Caco-2 (cell line): Measurements from ENCODE around the gene ABI2. TPM values are rescaled to one million over a fixed set of nuclear protein-coding genes. Genes with fewer than 3 reads are reported as not detected.

Experiments
- BruUV-seq: library from RNA; stranded (reverse); fragments of 400-500 nt; replicated peaks from 2 replicates; lab custom pipeline; 2021; lab: Mats Ljungman, UMichigan
- CTCF ChIA-PET: fragments of 300-600 bp; sonication (Branson Sonifier 250); formaldehyde crosslinking; loops from one replicate; lab custom pipeline; 2022; ENCODE audit warnings: antibody characterized with exemption; lab: Charles Lee
- POLR2A ChIA-PET: fragments of 300-600 bp; sonication (Branson Sonifier 250); formaldehyde crosslinking; loops from one replicate; lab custom pipeline; 2022; ENCODE audit warnings: antibody characterized with exemption; lab: Charles Lee
- DNase-seq, 2 experiments: peaks; one replicate each; pipeline versions ENCODE4 v3.0.0 to v3.0.0-alpha.2; 2020 to 2022
- H3K27me3 ChIP-seq: replicated peaks from 2 replicates; pipeline ENCODE4 v1.6.0; 2011; ENCODE audit warnings: low read length; ENCODE audit not compliant: control insufficient read depth, insufficient read depth
- H3K36me3 ChIP-seq: 2 replicates; pipeline ENCODE4 v1.5.1; 2011; ENCODE audit warnings: low read length; ENCODE audit not compliant: control insufficient read depth, insufficient read depth
- H3K4me1 ChIP-seq: fragments of 250-450 bp; sonication (Bioruptor Pico); 2 replicates; pipeline ENCODE4 v1.5.1; 2020; ENCODE audit warnings: mild to moderate bottlenecking
- H3K4me3 ChIP-seq: 2 replicates; pipeline ENCODE4 v1.5.1; 2011; ENCODE audit warnings: low read depth, mild to moderate bottlenecking, control low read depth, low read length
- H3K9me3 ChIP-seq: fragments of 250-450 bp; sonication (Bioruptor Pico); 2 replicates; pipeline ENCODE4 v1.5.1; 2020; ENCODE audit warnings: mild to moderate bottlenecking, moderate library complexity
- H3K27ac Mint-ChIP-seq: one replicate; pipeline ENCODE4 v1.8.0; 2022; ENCODE audit warnings: mixed read lengths; ENCODE audit not compliant: unreplicated experiment
- H3K27me3 Mint-ChIP-seq: one replicate; pipeline ENCODE4 v1.8.0; 2022; ENCODE audit warnings: mixed read lengths; ENCODE audit not compliant: insufficient read depth, unreplicated experiment
- H3K36me3 Mint-ChIP-seq: one replicate; pipeline ENCODE4 v1.8.0; 2022; ENCODE audit warnings: mild to moderate bottlenecking, mixed read lengths; ENCODE audit not compliant: insufficient read depth, unreplicated experiment
- H3K4me1 Mint-ChIP-seq: one replicate; pipeline ENCODE4 v1.8.0; 2022; ENCODE audit warnings: low read depth, mixed read lengths; ENCODE audit not compliant: unreplicated experiment
- H3K4me3 Mint-ChIP-seq: one replicate; pipeline ENCODE4 v1.8.0; 2022; ENCODE audit warnings: mild to moderate bottlenecking, moderate library complexity, mixed read lengths; ENCODE audit not compliant: unreplicated experiment
- H3K9me3 Mint-ChIP-seq: one replicate; pipeline ENCODE4 v1.8.0; 2022; ENCODE audit warnings: mixed read lengths; ENCODE audit not compliant: unreplicated experiment
- intact Hi-C: fragments of 100-400 bp; cut with micrococcal nuclease; formaldehyde crosslinking; loops from one replicate; pipeline ENCODE4 v1.10.0; 2022; ENCODE audit not compliant: unreplicated experiment
- total RNA-seq: library from RNA; stranded (reverse); gene quantifications from 2 replicates; pipeline ENCODE4 v1.2.3, GENCODE V29; 2022
- TF ChIP-seq, protein P1 (sequence below), 2 experiments: fragments of 200-600 bp in 1 of 2; IDR thresholded peaks; 1 replicate in 1 of 2; 2 replicates in 1 of 2; pipeline versions ENCODE4 v1.5.1 to v1.8.0; 2011 to 2022; ENCODE audit warnings: antibody characterized with exemption in 1 of 2, control low read depth in 1 of 2, inconsistent platforms in 1 of 2, low read depth in 1 of 2, low read length in 1 of 2, mild to moderate bottlenecking in 1 of 2, moderate library complexity in 1 of 2; ENCODE audit not compliant: insufficient read depth in 1 of 2, severe bottlenecking in 1 of 2, unreplicated experiment in 1 of 2

The ABI2 gene
- total RNA-seq, 1 experiment from 2014 or later = 60.0 TPM

DNA sequence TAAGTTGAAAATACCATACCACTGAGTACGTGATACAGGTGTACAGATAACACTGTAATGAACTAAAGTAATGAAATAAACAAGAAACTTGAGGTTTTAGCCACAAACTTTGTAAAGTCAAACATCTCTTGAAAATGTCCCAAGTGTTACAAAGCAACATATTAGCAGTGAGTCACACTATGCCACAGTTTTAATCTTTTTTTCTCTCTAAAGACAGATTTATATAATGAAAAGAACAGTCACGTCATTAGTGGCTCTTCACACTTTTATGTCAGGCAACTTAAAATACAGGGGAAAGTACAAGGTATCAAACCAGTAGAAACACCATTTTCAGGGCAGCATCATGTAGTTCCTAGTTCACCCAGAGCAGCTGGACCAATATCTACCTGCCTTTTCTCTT is 164.8 kb downstream of the ABI2 start:
- Histone ChIP-seq H3K4me3 (no peak overlapping the region), H3K36me3 (no peaks in the 10 kb centered on the region; the same call in 1 of the 2 replicates), H3K4me1 (peaks cover 3% of the 10 kb centered on the region; the same call in 1 of the 2 replicates), H3K9me3 (no peaks in the 10 kb centered on the region), H3K27me3 (no peaks in the 10 kb centered on the region)
- no TSS peak for BruUV-seq
- POLR2A ChIA-PET = no interaction called here
- no peak overlapping the region for H3K27ac Mint-ChIP-seq
- no peaks in the 10 kb centered on the region for H3K9me3 Mint-ChIP-seq
- CTCF ChIA-PET = no interaction called here
- DNase-seq = no peak
- TF ChIP-seq, protein P1, sequence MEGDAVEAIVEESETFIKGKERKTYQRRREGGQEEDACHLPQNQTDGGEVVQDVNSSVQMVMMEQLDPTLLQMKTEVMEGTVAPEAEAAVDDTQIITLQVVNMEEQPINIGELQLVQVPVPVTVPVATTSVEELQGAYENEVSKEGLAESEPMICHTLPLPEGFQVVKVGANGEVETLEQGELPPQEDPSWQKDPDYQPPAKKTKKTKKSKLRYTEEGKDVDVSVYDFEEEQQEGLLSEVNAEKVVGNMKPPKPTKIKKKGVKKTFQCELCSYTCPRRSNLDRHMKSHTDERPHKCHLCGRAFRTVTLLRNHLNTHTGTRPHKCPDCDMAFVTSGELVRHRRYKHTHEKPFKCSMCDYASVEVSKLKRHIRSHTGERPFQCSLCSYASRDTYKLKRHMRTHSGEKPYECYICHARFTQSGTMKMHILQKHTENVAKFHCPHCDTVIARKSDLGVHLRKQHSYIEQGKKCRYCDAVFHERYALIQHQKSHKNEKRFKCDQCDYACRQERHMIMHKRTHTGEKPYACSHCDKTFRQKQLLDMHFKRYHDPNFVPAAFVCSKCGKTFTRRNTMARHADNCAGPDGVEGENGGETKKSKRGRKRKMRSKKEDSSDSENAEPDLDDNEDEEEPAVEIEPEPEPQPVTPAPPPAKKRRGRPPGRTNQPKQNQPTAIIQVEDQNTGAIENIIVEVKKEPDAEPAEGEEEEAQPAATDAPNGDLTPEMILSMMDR (IDR thresholded peaks at IDR 0.05; ENCODE audit: insufficient read depth in 1 of 2, low read depth in 1 of 2, low read length in 1 of 2, severe bottlenecking in 1 of 2, unreplicated experiment in 1 of 2) = no peak
- H3K4me3 Mint-ChIP-seq = no peak overlapping the region
- H3K27me3 Mint-ChIP-seq = no peaks in the 10 kb centered on the region
- H3K4me1 Mint-ChIP-seq = peaks cover 14% of the 10 kb centered on the region
- intact Hi-C loops = no loop called here
- peaks cover 78% of the 10 kb centered on the region for H3K36me3 Mint-ChIP-seq

Other genes with a start within 250 kb of the ABI2 start
- gene CYP20A1, start 89.4 kb upstream of the ABI2 start, total RNA-seq = 32.1 and 39.3 TPM in 2 replicates
- 109 and 114 TPM in 2 replicates for gene RAPH1, start 206.9 kb downstream of the ABI2 start, total RNA-seq